NCI-H2196 treated with DMSO at 0.1 percent for 48 hours (cell line): ENCODE data around the gene TCAIM.
"Not testable (repeated sequence)": the region's sequence is repeated elsewhere in the genome, so short reads cannot be mapped to it uniquely, and the experiment has no call there.

Experiments used
- DNase-seq: peaks from one replicate; lab custom pipeline; 2025; ENCODE audit not compliant: unreplicated experiment; lab: John Stamatoyannopoulos, UW

TCAIM gene

GRCh38 chr3:44342176-44342790, 3.7 kb downstream of the TCAIM start:
- no peak for DNase-seq

- no peak for DNase-seq
Measured at GRCh38 chr3:44343421-44343820, 4.9 kb downstream of the TCAIM start.

- not testable (repeated sequence) for DNase-seq
Measured at GRCh38 chr3:44346590-44346989, 8.0 kb downstream of the TCAIM start.

- no peak for DNase-seq
Measured at GRCh38 chr3:44348993-44349392, 10.4 kb downstream of the TCAIM start.

GRCh38 chr3:44353355-44353924, 14.9 kb downstream of the TCAIM start:
- no peak for DNase-seq

- no peak for DNase-seq
Measured at GRCh38 chr3:44355362-44356033, 16.9 kb downstream of the TCAIM start.

- DNase-seq, result no peak
Measured at GRCh38 chr3:44359146-44359751, 20.7 kb downstream of the TCAIM start.

- no peak for DNase-seq
Measured at GRCh38 chr3:44363591-44363990, 25.0 kb downstream of the TCAIM start.

GRCh38 chr3:44365952-44366351, 27.4 kb downstream of the TCAIM start:
- DNase-seq, result no peak

- DNase-seq, result no peak
Measured at GRCh38 chr3:44375450-44375849, 36.9 kb downstream of the TCAIM start.

GRCh38 chr3:44387404-44387803, 48.8 kb downstream of the TCAIM start:
- DNase-seq, result no peak

GRCh38 chr3:44392489-44392888, 53.9 kb downstream of the TCAIM start:
- no peak for DNase-seq

- DNase-seq, result no peak
Measured at GRCh38 chr3:44395714-44396113, 57.1 kb downstream of the TCAIM start.

GRCh38 chr3:44396200-44397171, 57.9 kb downstream of the TCAIM start:
- DNase-seq, result no peak

GRCh38 chr3:44398271-44398670, 59.7 kb downstream of the TCAIM start:
- DNase-seq, result not testable (repeated sequence)

GRCh38 chr3:44398853-44399252, 60.3 kb downstream of the TCAIM start:
- no peak for DNase-seq

- DNase-seq, result no peak
Measured at GRCh38 chr3:44400771-44401170, 62.2 kb downstream of the TCAIM start.

GRCh38 chr3:44402548-44402947, 64.0 kb downstream of the TCAIM start:
- DNase-seq, result no peak

GRCh38 chr3:44409640-44410410, 71.3 kb downstream of the TCAIM start:
- DNase-seq, result no peak

GRCh38 chr3:44411031-44411645, 72.6 kb downstream of the TCAIM start:
- DNase-seq, result no peak
